ENCODE results near the gene LRRN4.

DNA sequence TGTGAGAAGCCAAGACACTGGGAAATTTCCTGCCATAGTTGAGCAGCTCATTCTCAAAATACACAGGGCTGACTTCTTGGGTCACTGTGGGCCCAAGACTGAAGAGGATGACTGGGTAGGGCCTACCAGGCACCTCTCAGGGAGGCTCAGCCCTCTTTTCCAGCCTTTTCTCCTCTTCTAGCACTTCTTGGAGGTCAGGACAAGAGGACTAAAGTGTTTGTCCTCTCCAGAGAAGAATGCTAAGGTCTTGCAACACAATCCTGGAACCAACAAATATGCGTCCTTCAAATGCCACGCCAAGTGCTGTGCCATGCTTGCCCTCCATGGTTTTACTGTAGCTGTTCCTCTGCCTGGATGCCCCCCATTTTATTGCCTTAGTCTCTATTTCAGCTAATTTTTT is 3.3 kb upstream of the LRRN4 start:
- TF ChIP-seq, protein P1, sequence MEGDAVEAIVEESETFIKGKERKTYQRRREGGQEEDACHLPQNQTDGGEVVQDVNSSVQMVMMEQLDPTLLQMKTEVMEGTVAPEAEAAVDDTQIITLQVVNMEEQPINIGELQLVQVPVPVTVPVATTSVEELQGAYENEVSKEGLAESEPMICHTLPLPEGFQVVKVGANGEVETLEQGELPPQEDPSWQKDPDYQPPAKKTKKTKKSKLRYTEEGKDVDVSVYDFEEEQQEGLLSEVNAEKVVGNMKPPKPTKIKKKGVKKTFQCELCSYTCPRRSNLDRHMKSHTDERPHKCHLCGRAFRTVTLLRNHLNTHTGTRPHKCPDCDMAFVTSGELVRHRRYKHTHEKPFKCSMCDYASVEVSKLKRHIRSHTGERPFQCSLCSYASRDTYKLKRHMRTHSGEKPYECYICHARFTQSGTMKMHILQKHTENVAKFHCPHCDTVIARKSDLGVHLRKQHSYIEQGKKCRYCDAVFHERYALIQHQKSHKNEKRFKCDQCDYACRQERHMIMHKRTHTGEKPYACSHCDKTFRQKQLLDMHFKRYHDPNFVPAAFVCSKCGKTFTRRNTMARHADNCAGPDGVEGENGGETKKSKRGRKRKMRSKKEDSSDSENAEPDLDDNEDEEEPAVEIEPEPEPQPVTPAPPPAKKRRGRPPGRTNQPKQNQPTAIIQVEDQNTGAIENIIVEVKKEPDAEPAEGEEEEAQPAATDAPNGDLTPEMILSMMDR (IDR thresholded peaks at IDR 0.05; ENCODE audit: low read depth, low read length, poor library complexity, severe bottlenecking): no peak
- no peak for TF ChIP-seq EZH2phosphoT487 (IDR thresholded peaks at IDR 0.05; ENCODE audit: borderline replicate concordance, low read length)

All from DOHH2 (cell line).